ENCODE results near the gene KLHL40. TPM values are rescaled to one million over a fixed set of nuclear protein-coding genes. Genes with fewer than 3 reads are reported as not detected.
A peak's percentile ranks its signal among the peaks of the same experiment; 100 is the strongest.

The KLHL40 gene
- total and polyA plus RNA-seq, 2 donors (not counting 1 experiment from before 2014, with no cell fraction given), result not detected

- Histone ChIP-seq H3K4me2 (replicated peaks; ENCODE audit: low read depth, low read length, poor library complexity, severe bottlenecking) (peak overlapping the region; percentile 80), H3K79me2 (ENCODE audit: control insufficient read depth, insufficient read depth, low read length) (no peaks in the 10 kb centered on the region), H4K20me1 (ENCODE audit: control insufficient read depth, insufficient read depth, low read length, poor library complexity, severe bottlenecking) (no peaks in the 10 kb centered on the region), H3K36me3 (replicated peaks in 1 of 2; ENCODE audit: control extremely low read depth in 1 of 2, control insufficient read depth in 1 of 2, extremely low read depth in 1 of 2, insufficient read depth in 2 of 2, low read length in 1 of 2) (no peaks in the 10 kb centered on the region), H3K9me3 (ENCODE audit: control extremely low read depth in 1 of 3, control insufficient read depth in 2 of 3, insufficient read depth in 1 of 3, low read length in 2 of 3) (peaks cover 0 to 8% (median 0%) of the 10 kb centered on the region in 3 donors), H3K4me1 (ENCODE audit: control insufficient read depth in 2 of 2, insufficient read depth in 2 of 2, low read length in 2 of 2) (peaks cover 13 to 22% of the 10 kb centered on the region in 2 donors), H3K27ac (ENCODE audit: low read length in 2 of 2) (peak overlapping the region; percentile 68 to 69), H2AFZ (ENCODE audit: insufficient read depth, low read depth, low read length, poor library complexity, severe bottlenecking) (peak overlapping the region; percentile 66), H3K27me3 (replicated peaks in 1 of 4; ENCODE audit: control extremely low read depth in 1 of 4, control insufficient read depth in 3 of 4, insufficient read depth in 4 of 4, low read length in 3 of 4) (no peaks in the 10 kb centered on the region), H3K4me3 (ENCODE audit: control extremely low read depth in 1 of 5, extremely low read depth in 1 of 5, insufficient read depth in 1 of 5, low read depth in 2 of 5, low read length in 4 of 5) (peak overlapping the region in 4 of 5 experiments; percentile 13 to 41 (median 34)), H3K9ac (ENCODE audit: low read length) (peak overlapping the region; percentile 55)
- ATAC-seq (ENCODE audit: low read depth) (peak; percentile 72), DNase-seq (peak; percentile 78)
- Mint-ChIP-seq H3K27ac (peak overlapping the region; percentile 93), H3K27me3 (no peaks in the 10 kb centered on the region), H3K4me3 (peak overlapping the region; percentile 83), H3K9me3 (ENCODE audit: insufficient read depth) (no peaks in the 10 kb centered on the region), H3K4me1 (peaks cover 13% of the 10 kb centered on the region)
- TF ChIP-seq, protein P1, sequence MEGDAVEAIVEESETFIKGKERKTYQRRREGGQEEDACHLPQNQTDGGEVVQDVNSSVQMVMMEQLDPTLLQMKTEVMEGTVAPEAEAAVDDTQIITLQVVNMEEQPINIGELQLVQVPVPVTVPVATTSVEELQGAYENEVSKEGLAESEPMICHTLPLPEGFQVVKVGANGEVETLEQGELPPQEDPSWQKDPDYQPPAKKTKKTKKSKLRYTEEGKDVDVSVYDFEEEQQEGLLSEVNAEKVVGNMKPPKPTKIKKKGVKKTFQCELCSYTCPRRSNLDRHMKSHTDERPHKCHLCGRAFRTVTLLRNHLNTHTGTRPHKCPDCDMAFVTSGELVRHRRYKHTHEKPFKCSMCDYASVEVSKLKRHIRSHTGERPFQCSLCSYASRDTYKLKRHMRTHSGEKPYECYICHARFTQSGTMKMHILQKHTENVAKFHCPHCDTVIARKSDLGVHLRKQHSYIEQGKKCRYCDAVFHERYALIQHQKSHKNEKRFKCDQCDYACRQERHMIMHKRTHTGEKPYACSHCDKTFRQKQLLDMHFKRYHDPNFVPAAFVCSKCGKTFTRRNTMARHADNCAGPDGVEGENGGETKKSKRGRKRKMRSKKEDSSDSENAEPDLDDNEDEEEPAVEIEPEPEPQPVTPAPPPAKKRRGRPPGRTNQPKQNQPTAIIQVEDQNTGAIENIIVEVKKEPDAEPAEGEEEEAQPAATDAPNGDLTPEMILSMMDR (IDR thresholded peaks at IDR 0.05), result no peak
- no peak for TF ChIP-seq EZH2 (IDR thresholded peaks at IDR 0.05; ENCODE audit: borderline replicate concordance, insufficient read depth, low read depth, low read length, poor library complexity, severe bottlenecking)
- ChIA-PET CTCF (interaction anchor here (1.3 to 1.8 kb wide), 2 partner anchors 12 to 114 kb away, joined by 3 to 4 read pairs; no protein-coding TSS in a partner anchor), POLR2A (interaction anchor here (0.9 kb wide), 1 partner anchor 73 kb away, joined by 3 read pairs; the partner anchor contains the start of gene SS18L2)
- 14% methylated on average over 38 of the region's 38 CpGs for WGBS (ENCODE audit: insufficient coverage)
- intact Hi-C loops (cut with micrococcal nuclease), result loop anchor here (5.0 kb wide), 1 partner anchor 78 kb away; no protein-coding TSS in a partner anchor
These were observed 21.5 kb upstream of the KLHL40 start for GRCh38 chr3:42663581-42664437.

DNA sequence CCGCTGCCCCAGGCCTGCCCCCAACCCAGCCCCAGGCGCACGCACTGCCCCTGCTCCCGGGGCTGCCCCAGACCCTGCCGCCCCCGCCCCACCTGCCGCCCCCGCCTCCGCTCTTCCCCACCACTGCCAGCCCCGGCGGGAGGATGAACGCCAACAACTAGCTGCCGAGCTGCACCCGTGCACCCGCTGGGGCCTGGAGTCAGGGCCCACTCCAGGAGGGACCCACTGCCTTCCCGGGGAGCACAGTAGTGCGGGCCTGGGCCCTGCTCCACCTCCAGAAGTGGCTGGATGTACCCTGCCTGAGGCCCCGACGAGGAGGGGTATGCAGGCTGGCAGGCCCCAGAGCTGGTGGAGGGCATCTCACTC lies 20.9 kb upstream of the KLHL40 start:
- Mint-ChIP-seq H3K27me3 (no peaks in the 10 kb centered on the region), H3K27ac (peak overlapping the region; percentile 93), H3K9me3 (ENCODE audit: insufficient read depth) (no peaks in the 10 kb centered on the region), H3K4me3 (peak overlapping the region; percentile 83), H3K4me1 (peaks cover 13% of the 10 kb centered on the region)
- intact Hi-C loops (cut with micrococcal nuclease), result loop anchor here (5.0 kb wide), 1 partner anchor 78 kb away; no protein-coding TSS in a partner anchor
- no peak for ATAC-seq (ENCODE audit: low read depth)
- peak overlapping the region; percentile 55 for H3K9ac ChIP-seq (ENCODE audit: low read length)
- no peak for TF ChIP-seq EZH2 (IDR thresholded peaks at IDR 0.05; ENCODE audit: borderline replicate concordance, insufficient read depth, low read depth, low read length, poor library complexity, severe bottlenecking)
- TF ChIP-seq, protein P1 (IDR thresholded peaks at IDR 0.05), result no peak
- H3K4me3 ChIP-seq (ENCODE audit: control extremely low read depth in 1 of 5, extremely low read depth in 1 of 5, insufficient read depth in 1 of 5, low read depth in 2 of 5, low read length in 4 of 5), result peak overlapping the region in 1 of 5 experiments; percentile 34
- H3K4me2 ChIP-seq (replicated peaks; ENCODE audit: low read depth, low read length, poor library complexity, severe bottlenecking), result peak overlapping the region; percentile 80
- H3K36me3 ChIP-seq (replicated peaks in 1 of 2; ENCODE audit: control extremely low read depth in 1 of 2, control insufficient read depth in 1 of 2, extremely low read depth in 1 of 2, insufficient read depth in 2 of 2, low read length in 1 of 2), result no peaks in the 10 kb centered on the region
- H3K79me2 ChIP-seq (ENCODE audit: control insufficient read depth, insufficient read depth, low read length), result no peaks in the 10 kb centered on the region
- peak overlapping the region; percentile 66 for H2AFZ ChIP-seq (ENCODE audit: insufficient read depth, low read depth, low read length, poor library complexity, severe bottlenecking)
- ChIA-PET POLR2A (no interaction called here), CTCF (interaction anchor here (1.8 kb wide), 1 partner anchor 12 kb away, joined by 4 read pairs; no protein-coding TSS in a partner anchor)
- peak overlapping the region in 1 of 2 donors; percentile 68 for H3K27ac ChIP-seq (ENCODE audit: low read length in 2 of 2)
- H3K9me3 ChIP-seq (ENCODE audit: control extremely low read depth in 1 of 3, control insufficient read depth in 2 of 3, insufficient read depth in 1 of 3, low read length in 2 of 3), result peaks cover 0 to 8% (median 0%) of the 10 kb centered on the region in 3 donors
- peaks cover 13 to 22% of the 10 kb centered on the region in 2 donors for H3K4me1 ChIP-seq (ENCODE audit: control insufficient read depth in 2 of 2, insufficient read depth in 2 of 2, low read length in 2 of 2)
- no peak for DNase-seq
- 55% methylated on average over 18 of the region's 19 CpGs for WGBS (ENCODE audit: insufficient coverage)
- no peaks in the 10 kb centered on the region for H3K27me3 ChIP-seq (replicated peaks in 1 of 4; ENCODE audit: control extremely low read depth in 1 of 4, control insufficient read depth in 3 of 4, insufficient read depth in 4 of 4, low read length in 3 of 4)
- no peaks in the 10 kb centered on the region for H4K20me1 ChIP-seq (ENCODE audit: control insufficient read depth, insufficient read depth, low read length, poor library complexity, severe bottlenecking)

Measured in B cell (primary cell).